ENCODE results near the gene CHD9. TPM values are rescaled to one million over a fixed set of nuclear protein-coding genes. Genes with fewer than 3 reads are reported as not detected.

CHD9 gene
- total RNA-seq, 1 experiment from 2014 or later = 12.9 TPM

- Histone ChIP-seq H3K4me3 (ENCODE audit: insufficient read depth, low read depth, low read length) (no peak overlapping the region), H3K27me3 (ENCODE audit: control insufficient read depth, insufficient read depth, low read length) (no peaks in the 10 kb centered on the region), H3K36me3 (replicated peaks; ENCODE audit: control insufficient read depth, insufficient read depth, low read length) (no peaks in the 10 kb centered on the region)
- DNase-seq = peak; percentile 77
Observed at GRCh38 chr16:53111078-53111791, 56.4 kb downstream of the CHD9 start.

GRCh38 chr16:53112015-53112414 lies 57.2 kb downstream of the CHD9 start:
- DNase-seq = no peak
- H3K4me3 ChIP-seq (ENCODE audit: insufficient read depth, low read depth, low read length) = no peak overlapping the region
- H3K27me3 ChIP-seq (ENCODE audit: control insufficient read depth, insufficient read depth, low read length) = no peaks in the 10 kb centered on the region
- H3K36me3 ChIP-seq (replicated peaks; ENCODE audit: control insufficient read depth, insufficient read depth, low read length) = no peaks in the 10 kb centered on the region

GRCh38 chr16:53115047-53115446 lies 60.3 kb downstream of the CHD9 start:
- no peaks in the 10 kb centered on the region for H3K36me3 ChIP-seq (replicated peaks; ENCODE audit: control insufficient read depth, insufficient read depth, low read length)
- H3K27me3 ChIP-seq (ENCODE audit: control insufficient read depth, insufficient read depth, low read length) = no peaks in the 10 kb centered on the region

DNA sequence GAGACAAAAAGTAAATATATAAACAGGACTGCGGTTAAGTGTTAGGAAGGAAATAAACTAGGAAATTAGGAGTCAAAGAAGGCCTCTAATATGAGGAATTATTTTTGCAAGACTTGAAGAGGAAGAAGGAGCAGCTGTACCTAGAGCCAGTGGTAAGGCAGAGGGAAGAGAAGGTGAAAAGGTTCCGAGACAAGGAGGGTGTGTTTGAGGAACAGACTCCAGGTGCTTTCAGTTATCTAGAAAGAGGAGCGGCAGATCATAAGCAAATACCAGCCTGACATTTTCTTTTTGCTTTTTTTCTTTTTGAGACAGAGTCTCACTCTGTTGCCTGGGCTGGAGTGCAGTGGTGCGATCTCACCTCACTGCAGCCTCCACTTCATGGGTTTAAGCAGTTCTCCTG lies 61.0 kb downstream of the CHD9 start:
- Histone ChIP-seq H3K36me3 (replicated peaks; ENCODE audit: control insufficient read depth, insufficient read depth, low read length) (no peaks in the 10 kb centered on the region), H3K4me3 (ENCODE audit: insufficient read depth, low read depth, low read length) (no peak overlapping the region), H3K27me3 (ENCODE audit: control insufficient read depth, insufficient read depth, low read length) (no peaks in the 10 kb centered on the region)
- no peak for DNase-seq

More at GRCh38 chr16:53115047-53115446, 60.3 kb downstream of the CHD9 start:
- no peak for DNase-seq
- H3K4me3 ChIP-seq (ENCODE audit: insufficient read depth, low read depth, low read length) = no peak overlapping the region

GRCh38 chr16:53121043-53121620 lies 66.3 kb downstream of the CHD9 start:
- no peaks in the 10 kb centered on the region for H3K27me3 ChIP-seq (ENCODE audit: control insufficient read depth, insufficient read depth, low read length)
- H3K4me3 ChIP-seq (ENCODE audit: insufficient read depth, low read depth, low read length) = no peak overlapping the region
- DNase-seq = no peak
- H3K36me3 ChIP-seq (replicated peaks; ENCODE audit: control insufficient read depth, insufficient read depth, low read length) = no peaks in the 10 kb centered on the region

GRCh38 chr16:53121661-53122060 lies 66.9 kb downstream of the CHD9 start:
- Histone ChIP-seq H3K27me3 (ENCODE audit: control insufficient read depth, insufficient read depth, low read length) (no peaks in the 10 kb centered on the region), H3K4me3 (ENCODE audit: insufficient read depth, low read depth, low read length) (no peak overlapping the region), H3K36me3 (replicated peaks; ENCODE audit: control insufficient read depth, insufficient read depth, low read length) (no peaks in the 10 kb centered on the region)
- DNase-seq = no peak

DNA sequence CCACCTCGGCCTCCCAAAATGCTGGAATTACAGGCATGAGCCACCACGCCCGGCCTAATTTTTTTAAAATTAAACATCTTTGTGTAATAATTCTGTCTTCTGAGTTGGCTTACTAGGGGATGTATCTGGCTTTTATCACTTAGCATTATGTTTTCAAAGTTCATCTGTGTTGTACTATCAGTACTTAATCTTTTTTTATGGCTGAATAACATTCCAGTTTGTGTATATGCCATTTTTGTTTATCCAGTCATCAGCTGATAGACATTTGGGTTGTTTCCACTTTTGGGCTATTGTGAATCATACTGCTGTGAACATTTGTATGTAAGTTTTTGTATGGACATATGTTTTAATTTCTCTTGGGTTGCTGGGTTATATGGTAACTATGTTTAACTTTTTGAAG lies 69.0 kb downstream of the CHD9 start:
- no peak for DNase-seq
- H3K27me3 ChIP-seq (ENCODE audit: control insufficient read depth, insufficient read depth, low read length) = no peaks in the 10 kb centered on the region

GRCh38 chr16:53126390-53126789 lies 71.6 kb downstream of the CHD9 start:
- H3K4me3 ChIP-seq (ENCODE audit: insufficient read depth, low read depth, low read length) = no peak overlapping the region
- H3K36me3 ChIP-seq (replicated peaks; ENCODE audit: control insufficient read depth, insufficient read depth, low read length) = no peaks in the 10 kb centered on the region
- DNase-seq = no peak
- H3K27me3 ChIP-seq (ENCODE audit: control insufficient read depth, insufficient read depth, low read length) = no peaks in the 10 kb centered on the region

More for the DNA sequence above, 69.0 kb downstream of the CHD9 start:
- no peak overlapping the region for H3K4me3 ChIP-seq (ENCODE audit: insufficient read depth, low read depth, low read length)
- no peaks in the 10 kb centered on the region for H3K36me3 ChIP-seq (replicated peaks; ENCODE audit: control insufficient read depth, insufficient read depth, low read length)

GRCh38 chr16:53129281-53130158 lies 74.7 kb downstream of the CHD9 start:
- DNase-seq = no peak
- H3K36me3 ChIP-seq (replicated peaks; ENCODE audit: control insufficient read depth, insufficient read depth, low read length) = no peaks in the 10 kb centered on the region
- no peaks in the 10 kb centered on the region for H3K27me3 ChIP-seq (ENCODE audit: control insufficient read depth, insufficient read depth, low read length)
- H3K4me3 ChIP-seq (ENCODE audit: insufficient read depth, low read depth, low read length) = peak overlapping the region; percentile 73

GRCh38 chr16:53130159-53131049 lies 75.6 kb downstream of the CHD9 start:
- peak; percentile 99 for DNase-seq
- Histone ChIP-seq H3K27me3 (ENCODE audit: control insufficient read depth, insufficient read depth, low read length) (no peaks in the 10 kb centered on the region), H3K4me3 (ENCODE audit: insufficient read depth, low read depth, low read length) (peak overlapping the region; percentile 73), H3K36me3 (replicated peaks; ENCODE audit: control insufficient read depth, insufficient read depth, low read length) (no peaks in the 10 kb centered on the region)

GRCh38 chr16:53131050-53131362 lies 76.2 kb downstream of the CHD9 start:
- Histone ChIP-seq H3K36me3 (replicated peaks; ENCODE audit: control insufficient read depth, insufficient read depth, low read length) (no peaks in the 10 kb centered on the region), H3K4me3 (ENCODE audit: insufficient read depth, low read depth, low read length) (peak overlapping the region; percentile 73), H3K27me3 (ENCODE audit: control insufficient read depth, insufficient read depth, low read length) (no peaks in the 10 kb centered on the region)
- DNase-seq = no peak

GRCh38 chr16:53131363-53132071 lies 76.7 kb downstream of the CHD9 start:
- Histone ChIP-seq H3K27me3 (ENCODE audit: control insufficient read depth, insufficient read depth, low read length) (no peaks in the 10 kb centered on the region), H3K36me3 (replicated peaks; ENCODE audit: control insufficient read depth, insufficient read depth, low read length) (no peaks in the 10 kb centered on the region), H3K4me3 (ENCODE audit: insufficient read depth, low read depth, low read length) (peak overlapping the region; percentile 73)
- DNase-seq = peak; percentile 90

GRCh38 chr16:53132406-53132805 lies 77.6 kb downstream of the CHD9 start:
- no peaks in the 10 kb centered on the region for H3K27me3 ChIP-seq (ENCODE audit: control insufficient read depth, insufficient read depth, low read length)
- H3K4me3 ChIP-seq (ENCODE audit: insufficient read depth, low read depth, low read length) = no peak overlapping the region
- no peaks in the 10 kb centered on the region for H3K36me3 ChIP-seq (replicated peaks; ENCODE audit: control insufficient read depth, insufficient read depth, low read length)
- no peak for DNase-seq

DNA sequence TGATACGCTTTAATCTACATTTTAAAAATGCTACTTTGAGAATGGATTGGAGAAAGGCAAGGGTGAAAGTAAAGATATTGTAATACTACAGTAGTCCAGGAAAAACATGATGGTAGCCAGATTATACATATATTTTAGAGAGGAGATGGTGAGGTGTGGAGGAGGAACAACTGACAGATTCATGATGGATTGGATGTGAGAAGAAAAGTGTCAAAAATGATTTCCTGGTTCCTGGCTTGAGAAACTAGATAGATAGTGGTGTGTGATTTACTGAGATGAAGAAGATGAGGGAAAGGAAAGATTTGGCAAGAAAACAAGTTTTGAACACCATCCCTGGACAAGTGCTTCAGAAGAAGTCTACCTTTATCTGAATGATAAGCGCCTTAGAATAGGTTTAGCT lies 80.5 kb downstream of the CHD9 start:
- no peak for DNase-seq
- H3K4me3 ChIP-seq (ENCODE audit: insufficient read depth, low read depth, low read length) = no peak overlapping the region
- no peaks in the 10 kb centered on the region for H3K36me3 ChIP-seq (replicated peaks; ENCODE audit: control insufficient read depth, insufficient read depth, low read length)
- no peaks in the 10 kb centered on the region for H3K27me3 ChIP-seq (ENCODE audit: control insufficient read depth, insufficient read depth, low read length)

Measured in H7 (cell line).